ENCODE measurements around the gene PCNX2. TPM values are rescaled to one million over a fixed set of nuclear protein-coding genes. Genes with fewer than 3 reads are reported as not detected.

The PCNX2 gene
- total and polyA plus RNA-seq, 2 experiments from 2014 or later = 5.0 to 13.7 TPM

- Histone ChIP-seq H3K9me2 (ENCODE audit: insufficient read depth) (no peaks in the 10 kb centered on the region), H2AFZ (no peak overlapping the region), H3K9ac (no peak overlapping the region), H3F3A (ENCODE audit: insufficient read depth) (no peaks in the 10 kb centered on the region), H3K4me3 (no peak overlapping the region), H3K9me3 (ENCODE audit: low read depth) (no peaks in the 10 kb centered on the region), H3K4me1 (ENCODE audit: insufficient read depth) (no peaks in the 10 kb centered on the region), H3K79me2 (ENCODE audit: insufficient read depth) (no peaks in the 10 kb centered on the region), H3K27me3 (replicated peaks; ENCODE audit: insufficient read depth) (no peaks in the 10 kb centered on the region), H3K27ac (no peak overlapping the region), H4K20me1 (ENCODE audit: insufficient read depth) (no peaks in the 10 kb centered on the region), H3K36me3 (ENCODE audit: low read depth) (no peaks in the 10 kb centered on the region), H3K4me2 (ENCODE audit: unreplicated experiment) (no peak overlapping the region)
- WGBS, 2 experiments (ENCODE audit: low coverage in 1 of 2, low lambda C conversion rate in 2 of 2, missing lambda C conversion rate in 2 of 2) = 88 to 90% methylated on average over 8 of the region's 8 CpGs
- DNase-seq = no peak
- TF ChIP-seq EZH2phosphoT487 (IDR thresholded peaks at IDR 0.05; ENCODE audit: insufficient read depth, low read depth) = no peak
- no peak for TF ChIP-seq EZH2 (IDR thresholded peaks at IDR 0.05; ENCODE audit: insufficient read depth, poor library complexity, severe bottlenecking)
- in situ Hi-C loops (cut with MboI) = no loop called here
Observed at GRCh38 chr1:232942413-232943294, 352.9 kb downstream of the PCNX2 start.

GRCh38 chr1:232940262-232940661 lies 355.3 kb downstream of the PCNX2 start:
- H3K27ac ChIP-seq = no peak overlapping the region

GRCh38 chr1:232939748-232940147 lies 355.8 kb downstream of the PCNX2 start:
- Histone ChIP-seq H3K4me1 (ENCODE audit: insufficient read depth) (no peaks in the 10 kb centered on the region), H3F3A (ENCODE audit: insufficient read depth) (no peaks in the 10 kb centered on the region), H3K4me3 (no peak overlapping the region), H4K20me1 (ENCODE audit: insufficient read depth) (no peaks in the 10 kb centered on the region), H2AFZ (no peak overlapping the region), H3K27ac (no peak overlapping the region), H3K79me2 (ENCODE audit: insufficient read depth) (no peaks in the 10 kb centered on the region), H3K4me2 (ENCODE audit: unreplicated experiment) (no peak overlapping the region), H3K27me3 (replicated peaks; ENCODE audit: insufficient read depth) (no peaks in the 10 kb centered on the region), H3K36me3 (ENCODE audit: low read depth) (no peaks in the 10 kb centered on the region), H3K9ac (no peak overlapping the region), H3K9me3 (ENCODE audit: low read depth) (no peaks in the 10 kb centered on the region), H3K9me2 (ENCODE audit: insufficient read depth) (no peaks in the 10 kb centered on the region)
- no peak for DNase-seq
- TF ChIP-seq EZH2phosphoT487 (IDR thresholded peaks at IDR 0.05; ENCODE audit: insufficient read depth, low read depth) (no peak), EZH2 (IDR thresholded peaks at IDR 0.05; ENCODE audit: insufficient read depth, poor library complexity, severe bottlenecking) (no peak)
- in situ Hi-C loops (cut with MboI) = no loop called here
- WGBS, 2 experiments (ENCODE audit: low coverage in 1 of 2, low lambda C conversion rate in 2 of 2, missing lambda C conversion rate in 2 of 2) = 40 to 42% methylated on average over 2 of the region's 2 CpGs

More at GRCh38 chr1:232940262-232940661, 355.3 kb downstream of the PCNX2 start:
- no peaks in the 10 kb centered on the region for H3K79me2 ChIP-seq (ENCODE audit: insufficient read depth)
- no peaks in the 10 kb centered on the region for H3K4me1 ChIP-seq (ENCODE audit: insufficient read depth)
- H3K4me3 ChIP-seq = no peak overlapping the region
- no peaks in the 10 kb centered on the region for H3K9me3 ChIP-seq (ENCODE audit: low read depth)
- H3F3A ChIP-seq (ENCODE audit: insufficient read depth) = no peaks in the 10 kb centered on the region
- no peak overlapping the region for H2AFZ ChIP-seq
- H3K4me2 ChIP-seq (ENCODE audit: unreplicated experiment) = no peak overlapping the region
- H4K20me1 ChIP-seq (ENCODE audit: insufficient read depth) = no peaks in the 10 kb centered on the region
- H3K9me2 ChIP-seq (ENCODE audit: insufficient read depth) = no peaks in the 10 kb centered on the region
- H3K9ac ChIP-seq = no peak overlapping the region
- H3K27me3 ChIP-seq (replicated peaks; ENCODE audit: insufficient read depth) = no peaks in the 10 kb centered on the region
- no peak for DNase-seq
- TF ChIP-seq EZH2phosphoT487 (IDR thresholded peaks at IDR 0.05; ENCODE audit: insufficient read depth, low read depth) (no peak), EZH2 (IDR thresholded peaks at IDR 0.05; ENCODE audit: insufficient read depth, poor library complexity, severe bottlenecking) (no peak)
- in situ Hi-C loops (cut with MboI) = no loop called here
- WGBS, 2 experiments (ENCODE audit: low coverage in 1 of 2, low lambda C conversion rate in 2 of 2, missing lambda C conversion rate in 2 of 2) = 25 to 42% methylated on average over 1 of the region's 1 CpG
- no peaks in the 10 kb centered on the region for H3K36me3 ChIP-seq (ENCODE audit: low read depth)

- DNase-seq = no peak
- in situ Hi-C loops (cut with MboI) = no loop called here
- Histone ChIP-seq H3K36me3 (ENCODE audit: low read depth) (no peaks in the 10 kb centered on the region), H3K9me3 (ENCODE audit: low read depth) (no peaks in the 10 kb centered on the region), H3K27me3 (replicated peaks; ENCODE audit: insufficient read depth) (no peaks in the 10 kb centered on the region), H2AFZ (no peak overlapping the region), H3K4me1 (ENCODE audit: insufficient read depth) (no peaks in the 10 kb centered on the region), H3K27ac (no peak overlapping the region), H4K20me1 (ENCODE audit: insufficient read depth) (no peaks in the 10 kb centered on the region), H3F3A (ENCODE audit: insufficient read depth) (no peaks in the 10 kb centered on the region), H3K9me2 (ENCODE audit: insufficient read depth) (no peaks in the 10 kb centered on the region), H3K79me2 (ENCODE audit: insufficient read depth) (no peaks in the 10 kb centered on the region), H3K9ac (no peak overlapping the region), H3K4me3 (no peak overlapping the region), H3K4me2 (ENCODE audit: unreplicated experiment) (no peak overlapping the region)
- no peak for TF ChIP-seq EZH2 (IDR thresholded peaks at IDR 0.05; ENCODE audit: insufficient read depth, poor library complexity, severe bottlenecking)
- no peak for TF ChIP-seq EZH2phosphoT487 (IDR thresholded peaks at IDR 0.05; ENCODE audit: insufficient read depth, low read depth)
- WGBS, 2 experiments (ENCODE audit: low coverage in 1 of 2, low lambda C conversion rate in 2 of 2, missing lambda C conversion rate in 2 of 2) = 91 to 92% methylated on average over 11 of the region's 11 CpGs
Observed at GRCh38 chr1:232938926-232939325, 356.6 kb downstream of the PCNX2 start.

Measured in GM23248 (cell line).